ENCODE measurements around the gene NBL1. TPM values are rescaled to one million over a fixed set of nuclear protein-coding genes. Genes with fewer than 3 reads are reported as not detected.

The NBL1 gene
- total and polyA plus RNA-seq, 2 experiments from 2014 or later = 6.1 to 10.6 TPM

DNA sequence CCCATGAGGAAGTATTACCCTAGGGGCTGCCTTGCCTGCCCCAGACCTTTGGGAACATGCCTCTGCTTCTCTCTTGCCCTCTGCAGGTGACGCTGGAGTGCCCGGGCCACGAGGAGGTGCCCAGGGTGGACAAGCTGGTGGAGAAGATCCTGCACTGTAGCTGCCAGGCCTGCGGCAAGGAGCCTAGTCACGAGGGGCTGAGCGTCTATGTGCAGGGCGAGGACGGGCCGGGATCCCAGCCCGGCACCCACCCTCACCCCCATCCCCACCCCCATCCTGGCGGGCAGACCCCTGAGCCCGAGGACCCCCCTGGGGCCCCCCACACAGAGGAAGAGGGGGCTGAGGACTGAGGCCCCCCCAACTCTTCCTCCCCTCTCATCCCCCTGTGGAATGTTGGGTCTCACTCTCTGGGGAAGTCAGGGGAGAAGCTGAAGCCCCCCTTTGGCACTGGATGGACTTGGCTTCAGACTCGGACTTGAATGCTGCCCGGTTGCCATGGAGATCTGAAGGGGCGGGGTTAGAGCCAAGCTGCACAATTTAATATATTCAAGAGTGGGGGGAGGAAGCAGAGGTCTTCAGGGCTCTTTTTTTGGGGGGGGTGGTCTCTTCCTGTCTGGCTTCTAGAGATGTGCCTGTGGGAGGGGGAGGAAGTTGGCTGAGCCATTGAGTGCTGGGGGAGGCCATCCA is 12.8 kb downstream of the NBL1 start:
- H3K4me1 ChIP-seq (ENCODE audit: insufficient read depth) = 0 out of 2 replicates have a peak, but pooled peaks cover 6% of the 10 kb centered on the region
- H3K27me3 Mint-ChIP-seq (ENCODE audit: insufficient read depth, low read depth, poor library complexity) = peaks cover 18% of the 10 kb centered on the region
- DNase-seq (ENCODE audit: low spot score) (peak; percentile 64), ATAC-seq (no peak)
- peaks cover 12% of the 10 kb centered on the region for H3F3A ChIP-seq (replicated peaks; ENCODE audit: low read depth)
- no peak overlapping the region for H2AFZ ChIP-seq
- no peak overlapping the region for H3K4me3 ChIP-seq
- H3K4me3 Mint-ChIP-seq = no peak overlapping the region
- H3K27ac ChIP-seq (ENCODE audit: low read depth) = no peak overlapping the region
- TF ChIP-seq, protein P1, sequence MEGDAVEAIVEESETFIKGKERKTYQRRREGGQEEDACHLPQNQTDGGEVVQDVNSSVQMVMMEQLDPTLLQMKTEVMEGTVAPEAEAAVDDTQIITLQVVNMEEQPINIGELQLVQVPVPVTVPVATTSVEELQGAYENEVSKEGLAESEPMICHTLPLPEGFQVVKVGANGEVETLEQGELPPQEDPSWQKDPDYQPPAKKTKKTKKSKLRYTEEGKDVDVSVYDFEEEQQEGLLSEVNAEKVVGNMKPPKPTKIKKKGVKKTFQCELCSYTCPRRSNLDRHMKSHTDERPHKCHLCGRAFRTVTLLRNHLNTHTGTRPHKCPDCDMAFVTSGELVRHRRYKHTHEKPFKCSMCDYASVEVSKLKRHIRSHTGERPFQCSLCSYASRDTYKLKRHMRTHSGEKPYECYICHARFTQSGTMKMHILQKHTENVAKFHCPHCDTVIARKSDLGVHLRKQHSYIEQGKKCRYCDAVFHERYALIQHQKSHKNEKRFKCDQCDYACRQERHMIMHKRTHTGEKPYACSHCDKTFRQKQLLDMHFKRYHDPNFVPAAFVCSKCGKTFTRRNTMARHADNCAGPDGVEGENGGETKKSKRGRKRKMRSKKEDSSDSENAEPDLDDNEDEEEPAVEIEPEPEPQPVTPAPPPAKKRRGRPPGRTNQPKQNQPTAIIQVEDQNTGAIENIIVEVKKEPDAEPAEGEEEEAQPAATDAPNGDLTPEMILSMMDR (conservative IDR thresholded peaks at IDR 0.05; ENCODE audit: low read depth in 2 of 2) = no peak
- TF ChIP-seq, protein P2, sequence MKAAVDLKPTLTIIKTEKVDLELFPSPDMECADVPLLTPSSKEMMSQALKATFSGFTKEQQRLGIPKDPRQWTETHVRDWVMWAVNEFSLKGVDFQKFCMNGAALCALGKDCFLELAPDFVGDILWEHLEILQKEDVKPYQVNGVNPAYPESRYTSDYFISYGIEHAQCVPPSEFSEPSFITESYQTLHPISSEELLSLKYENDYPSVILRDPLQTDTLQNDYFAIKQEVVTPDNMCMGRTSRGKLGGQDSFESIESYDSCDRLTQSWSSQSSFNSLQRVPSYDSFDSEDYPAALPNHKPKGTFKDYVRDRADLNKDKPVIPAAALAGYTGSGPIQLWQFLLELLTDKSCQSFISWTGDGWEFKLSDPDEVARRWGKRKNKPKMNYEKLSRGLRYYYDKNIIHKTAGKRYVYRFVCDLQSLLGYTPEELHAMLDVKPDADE (IDR thresholded peaks at IDR 0.05) = no peak
- TF ChIP-seq EZH2 (IDR thresholded peaks at IDR 0.05; ENCODE audit: low read depth, unreplicated experiment) (no peak), JUNB (IDR thresholded peaks at IDR 0.05; ENCODE audit: unreplicated experiment) (no peak), ZNF331 (CRISPR knock-in tag; IDR thresholded peaks at IDR 0.05; ENCODE audit: low read depth) (no peak), STAT1 (IDR thresholded peaks at IDR 0.05; ENCODE audit: unreplicated experiment) (no peak)
- TF ChIP-seq, protein P3, sequence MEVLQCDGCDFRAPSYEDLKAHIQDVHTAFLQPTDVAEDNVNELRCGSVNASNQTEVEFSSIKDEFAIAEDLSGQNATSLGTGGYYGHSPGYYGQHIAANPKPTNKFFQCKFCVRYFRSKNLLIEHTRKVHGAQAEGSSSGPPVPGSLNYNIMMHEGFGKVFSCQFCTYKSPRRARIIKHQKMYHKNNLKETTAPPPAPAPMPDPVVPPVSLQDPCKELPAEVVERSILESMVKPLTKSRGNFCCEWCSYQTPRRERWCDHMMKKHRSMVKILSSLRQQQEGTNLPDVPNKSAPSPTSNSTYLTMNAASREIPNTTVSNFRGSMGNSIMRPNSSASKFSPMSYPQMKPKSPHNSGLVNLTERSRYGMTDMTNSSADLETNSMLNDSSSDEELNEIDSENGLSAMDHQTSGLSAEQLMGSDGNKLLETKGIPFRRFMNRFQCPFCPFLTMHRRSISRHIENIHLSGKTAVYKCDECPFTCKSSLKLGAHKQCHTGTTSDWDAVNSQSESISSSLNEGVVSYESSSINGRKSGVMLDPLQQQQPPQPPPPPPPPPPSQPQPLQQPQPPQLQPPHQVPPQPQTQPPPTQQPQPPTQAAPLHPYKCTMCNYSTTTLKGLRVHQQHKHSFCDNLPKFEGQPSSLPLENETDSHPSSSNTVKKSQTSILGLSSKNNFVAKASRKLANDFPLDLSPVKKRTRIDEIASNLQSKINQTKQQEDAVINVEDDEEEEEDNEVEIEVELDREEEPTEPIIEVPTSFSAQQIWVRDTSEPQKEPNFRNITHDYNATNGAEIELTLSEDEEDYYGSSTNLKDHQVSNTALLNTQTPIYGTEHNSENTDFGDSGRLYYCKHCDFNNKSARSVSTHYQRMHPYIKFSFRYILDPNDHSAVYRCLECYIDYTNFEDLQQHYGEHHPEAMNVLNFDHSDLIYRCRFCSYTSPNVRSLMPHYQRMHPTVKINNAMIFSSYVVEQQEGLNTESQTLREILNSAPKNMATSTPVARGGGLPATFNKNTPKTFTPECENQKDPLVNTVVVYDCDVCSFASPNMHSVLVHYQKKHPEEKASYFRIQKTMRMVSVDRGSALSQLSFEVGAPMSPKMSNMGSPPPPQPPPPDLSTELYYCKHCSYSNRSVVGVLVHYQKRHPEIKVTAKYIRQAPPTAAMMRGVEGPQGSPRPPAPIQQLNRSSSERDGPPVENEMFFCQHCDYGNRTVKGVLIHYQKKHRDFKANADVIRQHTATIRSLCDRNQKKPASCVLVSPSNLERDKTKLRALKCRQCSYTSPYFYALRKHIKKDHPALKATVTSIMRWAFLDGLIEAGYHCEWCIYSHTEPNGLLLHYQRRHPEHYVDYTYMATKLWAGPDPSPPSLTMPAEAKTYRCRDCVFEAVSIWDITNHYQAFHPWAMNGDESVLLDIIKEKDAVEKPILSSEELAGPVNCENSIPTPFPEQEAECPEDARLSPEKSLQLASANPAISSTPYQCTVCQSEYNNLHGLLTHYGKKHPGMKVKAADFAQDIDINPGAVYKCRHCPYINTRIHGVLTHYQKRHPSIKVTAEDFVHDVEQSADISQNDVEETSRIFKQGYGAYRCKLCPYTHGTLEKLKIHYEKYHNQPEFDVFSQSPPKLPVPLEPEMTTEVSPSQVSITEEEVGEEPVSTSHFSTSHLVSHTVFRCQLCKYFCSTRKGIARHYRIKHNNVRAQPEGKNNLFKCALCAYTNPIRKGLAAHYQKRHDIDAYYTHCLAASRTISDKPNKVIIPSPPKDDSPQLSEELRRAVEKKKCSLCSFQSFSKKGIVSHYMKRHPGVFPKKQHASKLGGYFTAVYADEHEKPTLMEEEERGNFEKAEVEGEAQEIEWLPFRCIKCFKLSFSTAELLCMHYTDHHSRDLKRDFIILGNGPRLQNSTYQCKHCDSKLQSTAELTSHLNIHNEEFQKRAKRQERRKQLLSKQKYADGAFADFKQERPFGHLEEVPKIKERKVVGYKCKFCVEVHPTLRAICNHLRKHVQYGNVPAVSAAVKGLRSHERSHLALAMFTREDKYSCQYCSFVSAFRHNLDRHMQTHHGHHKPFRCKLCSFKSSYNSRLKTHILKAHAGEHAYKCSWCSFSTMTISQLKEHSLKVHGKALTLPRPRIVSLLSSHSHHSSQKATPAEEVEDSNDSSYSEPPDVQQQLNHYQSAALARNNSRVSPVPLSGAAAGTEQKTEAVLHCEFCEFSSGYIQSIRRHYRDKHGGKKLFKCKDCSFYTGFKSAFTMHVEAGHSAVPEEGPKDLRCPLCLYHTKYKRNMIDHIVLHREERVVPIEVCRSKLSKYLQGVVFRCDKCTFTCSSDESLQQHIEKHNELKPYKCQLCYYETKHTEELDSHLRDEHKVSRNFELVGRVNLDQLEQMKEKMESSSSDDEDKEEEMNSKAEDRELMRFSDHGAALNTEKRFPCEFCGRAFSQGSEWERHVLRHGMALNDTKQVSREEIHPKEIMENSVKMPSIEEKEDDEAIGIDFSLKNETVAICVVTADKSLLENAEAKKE (CRISPR knock-in tag; IDR thresholded peaks at IDR 0.05) = no peak
- TF ChIP-seq, protein P4, sequence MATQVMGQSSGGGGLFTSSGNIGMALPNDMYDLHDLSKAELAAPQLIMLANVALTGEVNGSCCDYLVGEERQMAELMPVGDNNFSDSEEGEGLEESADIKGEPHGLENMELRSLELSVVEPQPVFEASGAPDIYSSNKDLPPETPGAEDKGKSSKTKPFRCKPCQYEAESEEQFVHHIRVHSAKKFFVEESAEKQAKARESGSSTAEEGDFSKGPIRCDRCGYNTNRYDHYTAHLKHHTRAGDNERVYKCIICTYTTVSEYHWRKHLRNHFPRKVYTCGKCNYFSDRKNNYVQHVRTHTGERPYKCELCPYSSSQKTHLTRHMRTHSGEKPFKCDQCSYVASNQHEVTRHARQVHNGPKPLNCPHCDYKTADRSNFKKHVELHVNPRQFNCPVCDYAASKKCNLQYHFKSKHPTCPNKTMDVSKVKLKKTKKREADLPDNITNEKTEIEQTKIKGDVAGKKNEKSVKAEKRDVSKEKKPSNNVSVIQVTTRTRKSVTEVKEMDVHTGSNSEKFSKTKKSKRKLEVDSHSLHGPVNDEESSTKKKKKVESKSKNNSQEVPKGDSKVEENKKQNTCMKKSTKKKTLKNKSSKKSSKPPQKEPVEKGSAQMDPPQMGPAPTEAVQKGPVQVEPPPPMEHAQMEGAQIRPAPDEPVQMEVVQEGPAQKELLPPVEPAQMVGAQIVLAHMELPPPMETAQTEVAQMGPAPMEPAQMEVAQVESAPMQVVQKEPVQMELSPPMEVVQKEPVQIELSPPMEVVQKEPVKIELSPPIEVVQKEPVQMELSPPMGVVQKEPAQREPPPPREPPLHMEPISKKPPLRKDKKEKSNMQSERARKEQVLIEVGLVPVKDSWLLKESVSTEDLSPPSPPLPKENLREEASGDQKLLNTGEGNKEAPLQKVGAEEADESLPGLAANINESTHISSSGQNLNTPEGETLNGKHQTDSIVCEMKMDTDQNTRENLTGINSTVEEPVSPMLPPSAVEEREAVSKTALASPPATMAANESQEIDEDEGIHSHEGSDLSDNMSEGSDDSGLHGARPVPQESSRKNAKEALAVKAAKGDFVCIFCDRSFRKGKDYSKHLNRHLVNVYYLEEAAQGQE (IDR thresholded peaks at IDR 0.05; ENCODE audit: unreplicated experiment) = no peak
- no peaks in the 10 kb centered on the region; the same call in 2 of the 3 replicates for H3K9me3 Mint-ChIP-seq
- no peaks in the 10 kb centered on the region for H4K20me1 ChIP-seq (replicated peaks; ENCODE audit: insufficient read depth)
- peaks cover 26% of the 10 kb centered on the region for H3K4me1 Mint-ChIP-seq
- no peak overlapping the region for H3K4me2 ChIP-seq
- no peak overlapping the region for H3K27ac Mint-ChIP-seq
- H3K9me2 ChIP-seq (ENCODE audit: insufficient read depth) = no peaks in the 10 kb centered on the region
- no peaks in the 10 kb centered on the region for H3K36me3 ChIP-seq (ENCODE audit: insufficient read depth)
- H3K36me3 Mint-ChIP-seq (ENCODE audit: low read depth) = no peaks in the 10 kb centered on the region; the same call in 2 of the 3 replicates
- 0 out of 2 replicates have a peak, but pooled peaks cover under 1% of the 10 kb centered on the region for H3K27me3 ChIP-seq (ENCODE audit: insufficient read depth)
- no peaks in the 10 kb centered on the region for H3K79me2 ChIP-seq (replicated peaks; ENCODE audit: insufficient read depth)

Measured in GM23338 (cell line).